CD4-positive, alpha-beta T cell treated with Interleukin-21 for 1 hour (primary cell): Measurements from ENCODE around the gene BMPR2.
"Not testable (repeated sequence)": the region's sequence is repeated elsewhere in the genome, so short reads cannot be mapped to it uniquely, and the experiment has no call there.

Experiments
- DNase-seq: peaks from one replicate; pipeline ENCODE4 v3.0.0-alpha.2; 2020

The BMPR2 gene

DNA sequence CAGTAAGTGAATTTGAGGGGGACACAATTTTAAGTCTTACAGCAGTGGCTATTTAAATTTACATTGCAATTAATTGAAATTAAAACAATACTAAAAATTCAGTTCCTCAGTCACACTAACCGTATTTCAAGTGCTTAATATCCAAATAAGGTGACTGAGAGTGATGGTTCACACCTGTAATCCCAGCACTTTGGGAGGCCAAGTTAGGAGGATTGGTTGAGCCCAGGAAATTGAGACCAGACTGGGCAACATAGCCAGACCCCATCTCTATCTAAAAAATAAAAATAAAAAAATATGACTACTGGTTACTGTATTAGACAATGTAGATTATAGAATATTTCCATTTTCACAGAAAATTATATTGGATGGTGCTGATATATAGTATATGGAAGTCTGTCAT lies 79.0 kb downstream of the BMPR2 start:
- DNase-seq: no peak

DNA sequence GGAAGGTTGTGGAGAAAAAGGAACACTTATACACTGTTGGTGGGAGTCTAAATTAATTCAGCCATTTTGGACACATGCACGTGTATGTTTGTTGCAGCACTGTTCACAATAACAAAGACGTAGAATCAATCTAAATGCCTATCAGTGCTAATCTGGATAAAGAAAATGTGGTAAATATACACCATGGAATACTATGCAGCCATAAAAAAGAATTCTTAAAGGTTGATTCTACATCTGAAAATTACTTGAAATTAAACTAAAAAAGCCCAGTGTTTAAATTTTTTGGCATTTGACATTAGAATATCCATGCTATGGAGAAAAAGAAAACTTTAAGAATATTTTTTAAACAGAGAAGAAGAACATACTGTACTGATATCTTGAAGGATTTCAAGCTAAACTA lies 84.0 kb downstream of the BMPR2 start:
- no peak for DNase-seq

DNA sequence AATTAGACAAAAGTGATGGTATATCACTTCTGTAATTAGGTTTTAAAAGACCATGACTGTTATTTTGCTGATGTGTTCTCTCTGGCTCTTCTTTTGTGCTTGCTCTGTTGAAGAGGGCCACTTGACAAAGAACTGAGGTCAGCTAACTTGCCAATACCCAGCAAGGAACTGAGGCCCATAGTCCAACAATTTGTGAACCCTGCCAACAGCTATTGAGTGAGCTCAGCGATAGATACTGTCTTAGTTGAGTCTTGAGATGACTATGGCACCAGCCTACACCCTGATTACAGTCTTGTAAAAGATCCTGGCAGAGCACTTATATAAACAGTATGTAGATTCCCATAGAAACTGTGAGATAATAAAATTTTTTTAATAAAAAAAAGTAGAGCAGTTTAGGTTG lies 103.0 kb downstream of the BMPR2 start:
- DNase-seq: no peak

DNA sequence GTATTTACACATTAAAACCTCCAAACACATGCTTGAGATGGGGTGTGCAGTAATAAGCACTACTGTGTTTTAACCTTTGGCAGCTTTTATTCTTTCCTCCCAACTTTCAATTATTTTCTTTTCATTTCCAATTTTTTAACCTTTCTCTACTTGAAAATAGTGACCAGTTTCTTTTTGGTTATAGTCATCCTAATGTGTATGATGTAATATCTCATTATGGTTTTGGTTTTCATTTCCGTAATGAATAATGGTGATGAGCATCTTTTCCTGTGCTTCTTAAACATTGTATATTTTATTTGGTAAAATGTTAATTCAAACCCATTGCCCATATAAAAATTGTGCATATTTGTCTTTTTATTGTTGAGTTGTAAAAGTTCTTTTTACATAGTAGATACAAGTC lies 103.5 kb downstream of the BMPR2 start:
- no peak for DNase-seq

DNA sequence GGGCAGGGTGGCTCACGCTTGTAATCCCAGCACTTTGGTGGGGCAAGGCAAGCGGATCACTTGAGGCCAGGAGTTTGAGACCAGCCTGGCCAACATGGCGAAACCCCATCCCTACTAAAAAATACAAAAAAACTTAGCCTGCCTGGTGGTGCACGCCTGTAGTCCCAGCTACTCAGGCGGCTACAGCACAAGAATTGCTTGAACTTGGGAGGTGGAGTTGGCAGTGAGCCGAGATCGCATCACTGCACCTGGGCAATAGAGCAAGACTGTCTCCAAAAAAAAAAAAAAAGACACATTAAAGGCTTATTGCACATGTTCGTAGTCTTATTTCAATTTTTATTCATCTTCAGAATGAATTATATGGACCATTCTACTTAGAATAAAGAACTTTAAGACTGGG lies 110.2 kb downstream of the BMPR2 start:
- no peak for DNase-seq

DNA sequence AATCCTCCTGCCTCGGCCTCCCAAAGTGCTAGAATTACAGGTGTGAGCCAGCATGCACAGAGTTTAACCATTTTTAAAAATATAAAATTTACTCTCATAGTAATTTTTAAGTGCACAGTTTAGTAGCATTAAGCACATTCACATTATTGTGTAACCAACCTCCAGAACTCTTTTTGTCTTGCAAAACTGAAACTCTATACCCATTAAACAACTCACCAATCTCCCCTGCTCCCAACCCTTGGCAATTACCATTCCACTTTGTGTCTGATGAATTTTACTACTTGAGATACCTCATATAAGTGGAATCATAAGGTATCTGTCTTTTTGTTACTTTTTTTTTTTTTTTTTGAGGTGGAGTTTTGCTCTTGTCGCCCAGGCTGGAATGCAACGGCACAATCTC lies 112.5 kb downstream of the BMPR2 start:
- DNase-seq: no peak

DNA sequence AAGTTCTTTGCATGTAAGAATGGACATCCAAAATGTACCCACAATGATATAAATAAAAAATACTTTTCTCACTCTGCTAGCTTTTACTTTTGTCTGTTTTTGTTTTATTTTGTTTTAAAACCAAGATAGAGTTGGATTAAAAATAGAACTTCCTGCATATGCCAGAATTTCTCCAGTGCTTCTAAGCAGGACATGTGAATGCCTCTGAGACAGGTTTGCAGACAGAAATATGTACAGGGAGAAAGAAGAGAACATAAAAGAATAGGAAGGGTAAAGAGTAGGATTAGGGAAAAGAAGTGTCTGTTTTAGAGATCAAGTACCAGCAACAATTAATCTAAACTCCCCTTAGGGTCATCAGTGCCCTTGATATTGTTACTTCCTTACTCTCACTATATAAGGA lies 114.4 kb downstream of the BMPR2 start:
- DNase-seq: no peak

DNA sequence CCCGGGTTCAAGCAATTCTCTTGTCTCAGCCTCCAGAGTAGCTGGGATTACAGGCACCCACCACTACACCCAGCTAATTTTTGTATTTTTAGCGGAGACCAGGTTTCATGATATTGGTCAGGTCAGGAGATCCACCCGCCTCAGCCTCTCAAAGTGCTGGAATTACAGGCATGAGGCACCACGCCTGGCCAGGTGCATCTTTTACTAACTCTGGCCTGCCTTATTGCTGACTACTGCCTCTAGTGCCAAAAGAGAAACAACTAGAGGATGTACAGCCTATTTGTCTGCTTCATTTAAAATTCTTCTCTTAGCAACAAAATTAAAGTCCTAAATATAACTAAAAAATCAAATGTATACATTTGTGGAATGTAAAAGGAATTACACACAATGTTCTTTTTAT lies 115.4 kb downstream of the BMPR2 start:
- DNase-seq: no peak

DNA sequence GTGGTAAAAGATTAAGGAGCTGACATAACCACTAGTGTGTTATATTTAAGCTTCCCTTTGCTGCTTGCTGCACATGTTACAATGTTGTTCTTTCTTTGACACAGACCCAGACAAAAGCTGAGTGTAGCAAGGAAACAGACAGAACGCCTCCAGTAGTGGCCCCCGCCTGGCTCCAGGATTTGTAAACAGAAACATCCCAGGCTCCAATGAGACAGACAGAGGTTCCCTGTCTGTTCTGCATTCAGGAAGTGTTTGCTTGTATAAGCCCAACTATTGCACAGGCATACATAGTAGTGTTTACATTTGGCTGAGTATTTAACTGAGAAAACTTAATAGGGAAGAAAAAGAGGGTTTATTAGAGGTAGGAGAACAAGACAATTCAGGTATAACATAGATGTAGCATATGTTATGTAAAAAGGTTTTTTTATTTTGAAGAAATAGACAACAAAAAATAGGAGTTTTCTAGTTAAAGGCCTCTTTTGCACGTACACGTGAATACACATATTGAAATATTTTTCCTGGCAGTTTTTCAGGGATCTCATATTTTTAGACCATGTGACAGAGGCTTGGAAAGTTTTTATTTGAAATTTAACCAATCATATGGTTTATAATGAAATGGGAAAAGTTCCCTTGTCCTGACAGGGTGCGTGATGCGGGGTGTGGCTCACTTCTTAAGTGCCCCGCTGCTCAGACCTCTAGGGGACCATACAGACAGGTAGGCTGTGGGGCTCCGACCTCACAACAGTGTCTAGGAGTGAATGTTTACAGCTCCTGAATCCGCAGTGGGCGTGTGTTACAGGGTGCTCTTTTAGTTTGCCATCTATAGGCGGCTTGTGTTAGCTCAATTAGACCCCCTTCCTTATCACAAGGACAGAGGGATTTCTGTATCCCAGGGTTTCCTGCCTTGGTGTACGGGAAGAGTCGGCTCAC lies 118.4 kb downstream of the BMPR2 start:
- no peak for DNase-seq

DNA sequence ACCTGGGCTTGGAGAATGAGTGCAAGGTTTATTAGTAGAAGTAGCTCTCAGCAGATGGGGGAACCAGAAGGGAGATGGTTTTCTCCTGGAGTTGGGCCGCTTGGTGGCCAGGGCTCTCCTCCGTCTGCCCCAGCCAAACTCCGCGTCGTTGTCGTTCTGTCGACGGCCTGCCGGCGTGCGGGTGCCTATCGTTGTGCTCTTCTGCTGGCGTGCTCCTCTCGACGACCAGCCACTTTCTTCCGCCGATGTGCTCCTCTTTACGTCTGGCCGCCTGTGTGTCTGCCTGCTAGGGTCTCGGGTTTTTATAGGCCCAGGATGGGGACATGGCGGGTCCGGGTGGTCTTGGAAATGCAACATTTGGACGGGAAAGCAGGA lies 119.1 kb downstream of the BMPR2 start:
- no peak for DNase-seq

DNA sequence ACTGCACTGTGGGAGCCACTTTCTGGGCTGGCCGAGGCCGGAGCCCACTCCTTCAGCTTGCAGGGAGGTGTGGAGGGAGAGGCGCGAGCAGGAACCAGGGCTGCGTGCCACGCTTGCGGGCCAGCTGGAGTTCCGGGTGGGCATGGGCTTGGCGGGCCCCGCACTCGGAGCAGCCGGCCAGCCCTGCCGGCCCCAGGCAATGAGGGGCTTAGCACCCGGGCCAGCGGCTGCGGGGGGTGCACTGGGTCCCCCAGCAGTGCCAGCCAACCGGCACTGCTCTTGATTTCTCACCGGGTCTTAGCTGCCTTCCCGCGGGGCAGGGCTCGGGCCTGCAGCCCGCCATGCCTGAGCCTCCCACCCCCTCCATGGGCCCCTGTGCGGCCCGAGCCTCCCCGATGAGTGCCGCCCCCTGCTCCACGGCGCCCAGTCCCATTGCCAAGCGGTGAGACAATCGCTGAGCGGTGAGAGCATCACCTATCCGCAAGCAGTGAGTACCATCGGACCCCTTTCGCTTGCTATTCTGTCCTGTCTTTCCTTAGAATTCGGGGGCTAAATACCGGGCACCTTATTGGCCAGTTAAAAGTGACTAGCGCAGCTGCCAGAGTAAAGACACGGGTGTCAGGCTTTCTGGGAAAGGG lies 120.8 kb downstream of the BMPR2 start:
- not testable (repeated sequence) for DNase-seq

DNA sequence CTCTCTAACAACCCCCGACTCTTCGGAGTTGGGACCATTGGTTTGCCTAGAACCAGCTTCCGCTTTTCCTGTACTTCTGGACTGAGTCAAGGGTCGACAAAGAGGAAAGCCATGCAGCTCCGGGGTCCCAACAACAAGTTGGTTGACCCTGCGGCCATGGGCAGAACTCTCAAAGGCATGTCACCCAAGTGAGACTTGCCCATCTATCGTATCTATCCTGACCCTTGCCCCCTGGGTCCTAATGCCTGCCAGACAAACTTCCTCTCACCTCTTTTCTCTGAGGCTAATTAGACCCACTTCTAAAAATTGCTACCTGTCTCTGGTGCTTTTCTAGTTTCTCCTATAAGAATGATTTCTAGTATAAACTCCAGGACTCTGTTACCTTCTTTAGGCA lies 121.3 kb downstream of the BMPR2 start:
- not testable (repeated sequence) for DNase-seq

DNA sequence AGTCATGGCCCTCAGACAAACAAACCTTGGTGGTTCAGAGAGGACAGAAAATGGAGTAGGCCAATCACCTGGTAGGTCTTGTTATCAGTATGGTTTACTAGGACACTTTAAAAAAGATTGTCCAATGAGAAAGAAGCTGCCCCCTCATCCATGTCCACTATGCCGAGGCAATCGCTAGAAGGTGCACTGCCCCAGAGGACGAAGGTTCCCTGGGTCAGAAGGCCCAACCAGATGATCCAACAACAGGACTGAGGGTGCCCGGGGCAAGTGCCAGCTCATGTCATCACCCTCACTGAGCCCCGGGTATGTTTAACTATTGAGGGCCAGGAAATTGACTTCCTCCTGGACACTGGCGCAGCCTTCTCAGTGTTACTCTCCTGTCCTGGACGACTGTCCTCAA lies 123.7 kb downstream of the BMPR2 start:
- DNase-seq: not testable (repeated sequence)

DNA sequence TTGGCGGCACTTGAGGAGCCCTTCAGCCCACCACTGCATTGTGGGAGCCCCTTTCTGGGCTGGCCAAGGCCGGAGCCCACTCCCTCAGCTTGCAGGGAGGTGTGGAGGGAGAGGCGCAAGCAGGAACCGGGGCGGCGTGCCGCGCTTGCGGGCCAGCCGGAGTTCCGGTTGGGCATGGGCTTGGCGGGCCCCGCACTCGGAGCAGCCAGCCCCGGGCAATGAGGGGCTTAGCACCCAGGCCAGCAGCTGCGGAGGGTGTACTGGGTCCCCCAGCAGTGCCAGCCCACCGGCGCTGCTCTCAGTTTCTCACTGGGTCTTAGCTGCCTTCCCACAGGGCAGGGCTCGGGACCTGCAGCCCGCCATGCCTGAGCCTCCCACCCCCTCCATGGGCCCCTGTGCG lies 127.1 kb downstream of the BMPR2 start:
- DNase-seq: not testable (repeated sequence)

DNA sequence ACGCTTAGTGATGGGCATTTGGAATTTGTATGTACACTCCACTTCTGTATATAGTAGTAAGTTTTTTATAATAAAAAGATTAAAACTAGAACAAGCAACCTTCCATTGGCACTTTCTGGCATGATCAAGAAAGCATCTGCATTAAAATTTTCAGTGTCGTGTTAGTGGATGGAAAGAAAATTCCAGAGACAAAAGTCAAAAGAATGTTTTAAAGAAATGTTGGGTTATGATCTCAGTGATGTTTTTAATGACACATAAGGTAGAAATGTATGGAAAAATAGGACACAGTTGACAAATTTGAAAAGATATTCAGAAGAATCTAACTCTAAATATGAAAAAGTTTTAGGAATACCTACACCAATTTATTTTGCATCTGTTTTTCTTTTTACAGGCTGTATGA lies 132.6 kb downstream of the BMPR2 start:
- no peak for DNase-seq

DNA sequence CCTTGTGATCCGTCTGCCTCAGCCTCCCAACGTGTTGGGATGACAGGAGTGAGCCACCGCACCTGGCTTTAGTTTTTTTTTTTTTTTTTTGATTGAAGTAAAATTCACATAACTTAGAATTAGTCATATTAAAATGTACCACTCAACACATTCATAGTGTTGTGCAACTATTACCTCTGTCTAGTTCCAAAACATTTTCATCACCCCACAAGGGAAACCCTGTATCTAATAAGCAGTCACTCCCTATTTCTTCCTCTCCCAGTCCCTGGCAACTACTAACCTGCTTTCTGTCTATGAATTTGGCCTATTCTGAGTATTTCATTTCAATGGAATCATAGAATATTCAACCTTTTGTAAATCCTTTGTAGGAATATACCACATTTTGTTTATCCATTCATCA lies 134.8 kb downstream of the BMPR2 start:
- no peak for DNase-seq

DNA sequence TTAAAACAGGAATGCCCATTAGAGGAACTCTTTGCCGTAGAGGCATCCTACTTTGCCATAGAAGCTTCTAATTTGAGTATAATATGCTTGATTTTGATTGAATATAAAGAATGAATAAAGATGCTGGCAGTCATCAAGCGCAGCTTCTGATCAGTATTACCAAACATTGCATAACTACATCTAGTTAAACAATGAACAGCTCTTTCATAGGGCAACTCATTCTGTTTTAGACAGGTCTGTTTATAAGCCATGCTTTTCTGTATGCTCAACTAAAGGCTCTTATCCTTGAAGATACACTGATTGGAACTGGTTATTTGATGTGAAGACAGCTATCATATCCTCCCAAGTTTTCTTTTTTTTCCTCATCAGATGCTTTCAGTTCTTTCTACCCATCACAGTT lies 136.0 kb downstream of the BMPR2 start:
- no peak for DNase-seq

DNA sequence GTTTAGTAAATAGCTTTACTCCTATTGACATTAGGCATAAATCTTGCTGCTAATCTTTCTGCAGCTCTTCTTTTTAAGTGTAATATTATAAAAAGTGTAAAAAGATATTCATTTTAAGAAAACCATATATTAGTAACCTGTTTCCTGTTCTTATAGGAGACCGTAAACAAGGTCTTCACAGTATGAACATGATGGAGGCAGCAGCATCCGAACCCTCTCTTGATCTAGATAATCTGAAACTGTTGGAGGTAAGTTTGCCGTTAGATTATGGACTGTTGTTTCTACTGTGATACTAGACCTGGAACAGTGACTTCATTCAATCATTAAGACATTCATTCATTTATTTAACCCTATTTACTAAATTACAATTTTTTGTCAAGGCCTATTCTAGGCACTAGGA lies 138.6 kb downstream of the BMPR2 start:
- no peak for DNase-seq

DNA sequence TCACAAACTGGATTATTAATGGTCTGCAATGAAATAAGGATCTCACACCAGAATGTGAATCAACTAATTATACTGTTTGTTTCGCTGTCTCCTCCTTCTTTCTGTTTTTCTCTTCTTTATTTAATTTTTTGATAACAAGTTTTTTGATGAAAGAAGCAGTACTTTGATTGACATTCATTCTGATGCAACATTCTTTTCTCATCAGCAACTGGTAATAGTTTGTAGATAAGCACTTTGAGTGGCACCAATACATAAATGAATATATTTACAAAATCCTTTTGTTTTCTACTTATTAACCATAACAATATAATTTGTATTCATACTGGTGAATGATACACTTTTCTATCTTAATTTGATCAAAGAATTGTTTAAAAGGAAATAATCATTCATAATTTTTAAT lies 143.3 kb downstream of the BMPR2 start:
- DNase-seq: no peak

DNA sequence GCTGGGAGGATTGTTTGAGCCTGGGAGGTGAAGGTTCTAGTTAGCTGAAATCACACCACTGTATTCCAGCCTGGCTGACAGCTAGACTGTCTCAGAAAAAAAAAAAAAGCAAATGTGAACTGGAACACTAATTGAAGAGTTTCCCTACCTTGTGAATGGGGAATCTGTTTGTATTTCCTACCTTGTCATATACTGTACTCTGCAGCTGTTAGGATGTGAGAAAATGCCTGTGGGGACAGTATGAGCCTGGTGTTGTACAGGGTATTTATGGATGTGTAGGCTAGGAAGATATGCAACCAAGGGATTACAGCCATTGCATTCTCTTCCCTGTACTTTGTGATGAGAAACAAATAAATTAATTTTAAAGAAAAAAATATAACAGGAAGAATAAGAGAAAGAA lies 145.3 kb downstream of the BMPR2 start:
- no peak for DNase-seq

DNA sequence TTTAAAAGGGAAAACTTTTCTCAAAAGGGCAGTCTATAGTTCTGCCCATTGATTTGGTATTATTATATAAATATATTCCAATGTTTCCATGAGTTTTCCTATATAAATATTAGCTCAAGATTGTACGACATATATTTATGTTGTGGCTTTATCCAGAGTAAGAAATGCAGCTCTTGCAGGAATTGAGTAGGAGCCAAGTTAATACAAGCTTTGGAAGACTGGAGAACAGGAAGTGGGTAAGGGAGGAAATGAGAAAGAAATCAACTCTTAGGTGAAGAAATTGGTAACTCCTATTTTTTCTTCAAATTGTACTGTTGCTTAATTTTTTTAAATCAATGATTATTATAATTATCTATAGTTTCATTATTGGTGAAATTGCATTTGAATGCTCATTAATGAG lies 153.3 kb downstream of the BMPR2 start:
- DNase-seq: no peak

DNA sequence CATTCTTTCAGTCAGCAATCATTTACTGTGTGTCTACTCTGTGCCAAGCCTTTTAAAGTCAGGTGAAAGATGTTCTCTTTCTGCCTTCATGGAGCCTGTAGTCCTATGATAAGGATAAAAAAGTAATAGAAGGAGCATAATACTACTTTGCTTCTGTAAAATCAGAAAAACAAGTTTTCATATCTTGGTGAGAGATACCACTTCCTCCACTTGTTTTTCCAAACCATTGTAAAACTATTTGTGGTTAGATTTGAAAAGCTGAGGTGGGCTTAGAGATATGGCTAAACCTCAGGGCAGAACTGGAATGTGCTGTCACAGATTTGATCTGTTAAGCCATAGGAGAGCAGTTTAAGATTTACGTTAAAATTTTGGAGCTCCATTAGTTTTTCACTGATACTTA lies 153.9 kb downstream of the BMPR2 start:
- no peak for DNase-seq

DNA sequence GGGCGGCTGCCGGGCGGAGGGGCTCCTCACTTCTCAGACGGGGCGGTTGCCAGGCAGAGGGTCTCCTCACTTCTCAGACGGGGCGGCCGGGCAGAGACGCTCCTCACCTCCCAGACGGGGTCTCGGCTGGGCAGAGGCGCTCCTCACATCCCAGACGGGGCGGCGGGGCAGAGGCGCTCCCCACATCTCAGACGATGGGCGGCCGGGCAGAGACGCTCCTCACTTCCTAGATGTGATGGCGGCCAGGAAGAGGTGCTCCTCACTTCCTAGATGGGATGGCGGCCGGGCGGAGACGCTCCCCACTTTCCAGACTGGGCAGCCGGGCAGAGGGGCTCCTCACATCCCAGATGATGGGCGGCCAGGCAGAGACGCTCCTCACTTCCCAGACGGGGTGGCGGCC lies 159.2 kb downstream of the BMPR2 start:
- not testable (repeated sequence) for DNase-seq

DNA sequence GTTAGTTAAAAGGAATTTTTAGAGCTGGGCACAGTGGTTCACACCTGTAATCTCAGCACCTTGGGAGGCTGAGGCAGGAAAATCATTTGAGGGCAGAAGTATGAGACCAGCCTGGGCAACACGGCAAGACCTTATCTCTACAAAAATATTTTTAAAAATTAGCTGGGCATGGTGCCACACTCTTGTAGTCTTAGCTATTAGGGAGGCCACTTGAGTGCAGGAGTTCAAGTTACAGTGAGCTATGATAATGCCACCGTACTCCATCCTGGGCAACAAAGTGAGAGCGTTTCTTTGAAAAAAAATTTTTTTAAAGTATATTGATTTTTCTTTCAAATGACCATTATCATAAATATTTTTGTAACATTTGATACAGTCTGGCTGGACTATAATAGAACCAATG lies 165.0 kb downstream of the BMPR2 start:
- DNase-seq: no peak

DNA sequence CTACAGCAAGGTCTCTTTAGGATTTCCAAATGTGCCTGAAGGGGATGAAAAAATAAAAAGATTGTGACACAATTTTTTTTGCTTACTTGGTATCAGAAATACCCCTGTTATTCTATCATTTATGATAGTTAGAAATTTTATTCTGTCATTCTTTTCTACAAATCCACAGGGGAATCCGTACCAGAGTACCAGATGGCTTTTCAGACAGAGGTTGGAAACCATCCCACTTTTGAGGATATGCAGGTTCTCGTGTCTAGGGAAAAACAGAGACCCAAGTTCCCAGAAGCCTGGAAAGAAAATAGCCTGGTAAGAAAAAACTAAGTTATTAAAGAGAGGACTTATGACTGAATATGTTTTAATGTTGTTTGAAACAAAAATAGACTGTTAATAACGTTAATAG lies 166.0 kb downstream of the BMPR2 start:
- DNase-seq: no peak
